SJCRH30 (cell line): ENCODE results near the gene C3. TPM values are rescaled to one million over a fixed set of nuclear protein-coding genes. Genes with fewer than 3 reads are reported as not detected.
"Not testable (repeated sequence)": the region's sequence is repeated elsewhere in the genome, so short reads cannot be mapped to it uniquely, and the experiment has no call there.

Source experiments
- DNase-seq, 2 experiments: peaks; one replicate each; pipeline ENCODE4 v3.0.0-alpha.2; 2015 to 2020
- H3K27ac ChIP-seq: fragments of 250-450 bp; sonication (Bioruptor Pico); 2 replicates; pipeline ENCODE4 v1.5.1; 2020; ENCODE audit warnings: mild to moderate bottlenecking, moderate library complexity
- H3K27me3 ChIP-seq: fragments of 250-450 bp; sonication (Bioruptor Pico); 2 replicates; pipeline ENCODE4 v1.5.1; 2020; ENCODE audit warnings: mild to moderate bottlenecking, moderate library complexity
- H3K36me3 ChIP-seq: fragments of 250-450 bp; sonication (Bioruptor Pico); 2 replicates; pipeline ENCODE4 v1.5.1; 2020; ENCODE audit warnings: mild to moderate bottlenecking, moderate library complexity
- H3K4me1 ChIP-seq: fragments of 250-450 bp; sonication (Bioruptor Pico); 2 replicates; pipeline ENCODE4 v1.5.1; 2020; ENCODE audit warnings: mild to moderate bottlenecking, moderate library complexity
- H3K4me3 ChIP-seq: fragments of 250-450 bp; sonication (Bioruptor Pico); 2 replicates; pipeline ENCODE4 v1.5.1; 2020; ENCODE audit warnings: mild to moderate bottlenecking, moderate library complexity
- H3K9me3 ChIP-seq: fragments of 250-450 bp; sonication (Bioruptor Pico); replicated peaks from 2 replicates; pipeline ENCODE4 v1.5.1; 2020; ENCODE audit warnings: mild to moderate bottlenecking, moderate library complexity
- total RNA-seq: library from RNA; depleted of rRNA; stranded (reverse); fragments of >200 nt; shearing (Covaris generic); gene quantifications from 2 replicates; pipeline ENCODE4 v1.2.3, GENCODE V29; 2014

C3 gene
- total RNA-seq, 1 experiment from 2014 or later = not detected

- Histone ChIP-seq H3K27me3 (no peaks in the 10 kb centered on the region), H3K36me3 (no peaks in the 10 kb centered on the region), H3K4me3 (no peak overlapping the region), H3K4me1 (no peaks in the 10 kb centered on the region), H3K9me3 (no peaks in the 10 kb centered on the region), H3K27ac (no peak overlapping the region)
- DNase-seq = no peak
These were observed 34.4 kb downstream of the C3 start for GRCh38 chr19:6685962-6686627.

GRCh38 chr19:6685482-6685881 lies 35.0 kb downstream of the C3 start:
- Histone ChIP-seq H3K27ac (no peak overlapping the region), H3K36me3 (no peaks in the 10 kb centered on the region)
- no peak for DNase-seq

GRCh38 chr19:6683971-6684370 lies 36.5 kb downstream of the C3 start:
- H3K4me1 ChIP-seq = no peaks in the 10 kb centered on the region
- H3K36me3 ChIP-seq = no peaks in the 10 kb centered on the region
- H3K27ac ChIP-seq = no peak overlapping the region
- no peak for DNase-seq
- no peaks in the 10 kb centered on the region for H3K27me3 ChIP-seq
- no peak overlapping the region for H3K4me3 ChIP-seq
- no peaks in the 10 kb centered on the region for H3K9me3 ChIP-seq

More at GRCh38 chr19:6685482-6685881, 35.0 kb downstream of the C3 start:
- Histone ChIP-seq H3K4me3 (no peak overlapping the region), H3K9me3 (no peaks in the 10 kb centered on the region), H3K27me3 (no peaks in the 10 kb centered on the region), H3K4me1 (no peaks in the 10 kb centered on the region)

GRCh38 chr19:6682607-6683128 lies 37.8 kb downstream of the C3 start:
- DNase-seq = no peak
- no peaks in the 10 kb centered on the region for H3K4me1 ChIP-seq
- H3K4me3 ChIP-seq = no peak overlapping the region
- H3K27ac ChIP-seq = no peak overlapping the region
- H3K36me3 ChIP-seq = no peaks in the 10 kb centered on the region
- no peaks in the 10 kb centered on the region for H3K9me3 ChIP-seq
- no peaks in the 10 kb centered on the region for H3K27me3 ChIP-seq

- Histone ChIP-seq H3K4me1 (no peaks in the 10 kb centered on the region), H3K27me3 (no peaks in the 10 kb centered on the region), H3K27ac (no peak overlapping the region), H3K9me3 (no peaks in the 10 kb centered on the region), H3K36me3 (no peaks in the 10 kb centered on the region), H3K4me3 (no peak overlapping the region)
- DNase-seq = no peak
These were observed 40.3 kb downstream of the C3 start for GRCh38 chr19:6680141-6680540.

- no peaks in the 10 kb centered on the region for H3K27me3 ChIP-seq
- H3K4me3 ChIP-seq = no peak overlapping the region
- no peaks in the 10 kb centered on the region for H3K9me3 ChIP-seq
- DNase-seq = no peak
- no peak overlapping the region for H3K27ac ChIP-seq
- H3K4me1 ChIP-seq = no peaks in the 10 kb centered on the region
- H3K36me3 ChIP-seq = no peaks in the 10 kb centered on the region
These were observed 41.3 kb downstream of the C3 start for GRCh38 chr19:6679139-6679538.

GRCh38 chr19:6678690-6679109 lies 41.8 kb downstream of the C3 start:
- H3K4me3 ChIP-seq = no peak overlapping the region
- H3K27me3 ChIP-seq = no peaks in the 10 kb centered on the region
- no peaks in the 10 kb centered on the region for H3K4me1 ChIP-seq
- H3K36me3 ChIP-seq = no peaks in the 10 kb centered on the region
- H3K27ac ChIP-seq = no peak overlapping the region
- no peak for DNase-seq
- no peaks in the 10 kb centered on the region for H3K9me3 ChIP-seq

GRCh38 chr19:6677883-6678689 lies 42.4 kb downstream of the C3 start:
- no peaks in the 10 kb centered on the region for H3K27me3 ChIP-seq
- no peak for DNase-seq
- no peak overlapping the region for H3K4me3 ChIP-seq

GRCh38 chr19:6677495-6677882 lies 43.0 kb downstream of the C3 start:
- no peaks in the 10 kb centered on the region for H3K36me3 ChIP-seq
- no peaks in the 10 kb centered on the region for H3K9me3 ChIP-seq
- no peaks in the 10 kb centered on the region for H3K27me3 ChIP-seq
- no peak overlapping the region for H3K27ac ChIP-seq
- no peaks in the 10 kb centered on the region for H3K4me1 ChIP-seq
- DNase-seq = no peak
- H3K4me3 ChIP-seq = no peak overlapping the region

More at GRCh38 chr19:6677883-6678689, 42.4 kb downstream of the C3 start:
- Histone ChIP-seq H3K36me3 (no peaks in the 10 kb centered on the region), H3K4me1 (no peaks in the 10 kb centered on the region), H3K9me3 (no peaks in the 10 kb centered on the region), H3K27ac (no peak overlapping the region)

GRCh38 chr19:6676288-6676687 lies 44.2 kb downstream of the C3 start:
- no peaks in the 10 kb centered on the region for H3K36me3 ChIP-seq
- no peaks in the 10 kb centered on the region for H3K4me1 ChIP-seq
- no peak overlapping the region for H3K27ac ChIP-seq
- H3K9me3 ChIP-seq = no peaks in the 10 kb centered on the region
- DNase-seq = no peak
- no peak overlapping the region for H3K4me3 ChIP-seq
- H3K27me3 ChIP-seq = no peaks in the 10 kb centered on the region

- H3K9me3 ChIP-seq = no peaks in the 10 kb centered on the region
- H3K27me3 ChIP-seq = no peaks in the 10 kb centered on the region
- no peaks in the 10 kb centered on the region for H3K4me1 ChIP-seq
- no peaks in the 10 kb centered on the region for H3K36me3 ChIP-seq
- H3K27ac ChIP-seq = no peak overlapping the region
- DNase-seq = peak; percentile 47 to 55
- no peak overlapping the region for H3K4me3 ChIP-seq
These were observed 45.6 kb downstream of the C3 start for GRCh38 chr19:6674868-6675305.

GRCh38 chr19:6674408-6674807 lies 46.0 kb downstream of the C3 start:
- H3K36me3 ChIP-seq, H3K27ac ChIP-seq, H3K4me3 ChIP-seq, H3K9me3 ChIP-seq, H3K27me3 ChIP-seq, H3K4me1 ChIP-seq, DNase-seq: not testable (repeated sequence)

GRCh38 chr19:6672693-6673290 lies 47.7 kb downstream of the C3 start:
- H3K4me3 ChIP-seq = no peak overlapping the region
- H3K27ac ChIP-seq = no peak overlapping the region
- DNase-seq = no peak
- H3K36me3 ChIP-seq = no peaks in the 10 kb centered on the region
- H3K4me1 ChIP-seq = no peaks in the 10 kb centered on the region
- H3K9me3 ChIP-seq = no peaks in the 10 kb centered on the region
- H3K27me3 ChIP-seq = no peaks in the 10 kb centered on the region

GRCh38 chr19:6671960-6672359 lies 48.5 kb downstream of the C3 start:
- no peak for DNase-seq
- no peaks in the 10 kb centered on the region for H3K9me3 ChIP-seq
- H3K4me1 ChIP-seq = no peaks in the 10 kb centered on the region
- H3K27ac ChIP-seq = no peak overlapping the region
- no peaks in the 10 kb centered on the region for H3K27me3 ChIP-seq
- H3K4me3 ChIP-seq = no peak overlapping the region
- H3K36me3 ChIP-seq = no peaks in the 10 kb centered on the region

- Histone ChIP-seq H3K4me1 (no peaks in the 10 kb centered on the region), H3K9me3 (no peaks in the 10 kb centered on the region), H3K4me3 (no peak overlapping the region), H3K27me3 (no peaks in the 10 kb centered on the region), H3K27ac (no peak overlapping the region), H3K36me3 (no peaks in the 10 kb centered on the region)
- DNase-seq = no peak
These were observed 51.8 kb downstream of the C3 start for GRCh38 chr19:6668691-6669090.
